Breast epithelium (tissue), 4 donors: Measurements from ENCODE around the gene HEATR9. TPM values are rescaled to one million over a fixed set of nuclear protein-coding genes. Genes with fewer than 3 reads are reported as not detected.

Experiments used
- DNase-seq, 2 donors: peaks; one replicate each; pipeline ENCODE4 v3.0.0-alpha.2; 2019; ENCODE audit warnings: low spot score in 2 of 2
- H3K27ac ChIP-seq, 2 donors: fragments of 200-600 bp; sonication (generic) in 1 of 2; one replicate each; pipeline ENCODE4 v1.5.1; 2016 to 2019; ENCODE audit warnings: mild to moderate bottlenecking in 1 of 2
- H3K27me3 ChIP-seq, 2 donors: fragments of 200-600 bp; sonication (generic) in 1 of 2; one replicate each; pipeline versions ENCODE4 v1.5.1 to v1.6.0; 2017 to 2019; ENCODE audit warnings: control low read depth in 1 of 2, mild to moderate bottlenecking in 1 of 2
- H3K36me3 ChIP-seq: fragments of 200-600 bp; one replicate; pipeline ENCODE4 v1.5.1; 2019
- H3K4me1 ChIP-seq, 2 donors: fragments of 200-600 bp; sonication (generic); one replicate each; pipeline ENCODE4 v1.5.1; 2016 to 2019; ENCODE audit warnings: control low read depth in 1 of 2
- H3K4me3 ChIP-seq, 3 donors: fragments of 200-600 bp; sonication (generic); 1 replicate in 2 of 3; 2 replicates in 1 of 3; pipeline ENCODE4 v1.5.1; 2016 to 2019; ENCODE audit warnings: mild to moderate bottlenecking in 3 of 3, moderate library complexity in 2 of 3
- H3K9me3 ChIP-seq, 2 donors: fragments of 200-600 bp; sonication (generic) in 1 of 2; one replicate each; pipeline ENCODE4 v1.5.1; 2016 to 2019; ENCODE audit warnings: control low read depth in 1 of 2
- POLR2A ChIP-seq: fragments of 450-650 bp; IDR thresholded peaks from one replicate; pipeline ENCODE4 v1.6.1; 2016; ENCODE audit warnings: antibody characterized with exemption, mild to moderate bottlenecking, moderate library complexity
- POLR2AphosphoS5 ChIP-seq, 3 donors: sonication (generic); formaldehyde crosslinking; IDR thresholded peaks; one replicate each; pipeline ENCODE4 v1.6.1; 2017; ENCODE audit warnings: antibody characterized with exemption in 3 of 3
- intact Hi-C: fragments of 100-400 bp; cut with DNase I; formaldehyde crosslinking; loops from one replicate; pipeline ENCODE4 v1.15.1; 2023; ENCODE audit warnings: low total_unique reads
- total RNA-seq, 3 donors: library from RNA; depleted of rRNA; stranded (reverse); fragments of >200 nt; gene quantifications; one replicate each; pipeline ENCODE4 v1.1.0, GENCODE V29; 2016
- TF ChIP-seq, protein P1 (sequence below), 3 donors: fragments of 450-650 bp; IDR thresholded peaks; one replicate each; pipeline ENCODE4 v1.5.1; 2016 to 2017; ENCODE audit warnings: antibody characterized with exemption in 3 of 3, mild to moderate bottlenecking in 3 of 3, moderate library complexity in 3 of 3

HEATR9 gene, protein sequence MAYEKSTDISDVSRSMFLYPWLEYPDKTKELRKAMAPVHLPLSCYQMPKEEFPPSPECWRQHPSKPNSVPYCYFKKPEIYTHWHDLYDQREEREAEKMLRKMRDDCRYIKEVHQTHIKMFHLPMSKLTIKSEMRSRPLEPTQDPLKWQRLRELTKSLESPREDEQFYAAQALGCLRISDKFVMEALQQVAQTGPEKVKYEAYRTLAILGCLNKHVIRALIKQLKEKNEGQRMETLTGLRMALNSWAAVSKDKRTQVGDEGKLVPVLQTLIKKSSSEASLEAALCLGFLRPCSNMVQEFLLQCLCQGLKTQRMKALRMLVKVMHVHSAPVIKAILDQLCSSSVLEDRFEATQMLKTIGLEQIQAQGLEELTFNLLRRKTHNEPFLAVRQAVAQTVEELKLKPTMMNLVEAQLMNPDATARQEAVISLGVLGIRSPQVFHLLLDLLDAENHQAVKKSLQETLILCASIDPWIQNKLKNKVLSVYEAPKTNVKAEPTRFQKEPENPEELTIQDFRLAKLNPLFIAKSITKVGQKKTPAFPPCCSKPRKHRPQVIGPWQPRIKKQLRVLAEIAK
- total RNA-seq: under 1 TPM in 1 of 3 donors, not detected in 2; 0.16 TPM

DNA sequence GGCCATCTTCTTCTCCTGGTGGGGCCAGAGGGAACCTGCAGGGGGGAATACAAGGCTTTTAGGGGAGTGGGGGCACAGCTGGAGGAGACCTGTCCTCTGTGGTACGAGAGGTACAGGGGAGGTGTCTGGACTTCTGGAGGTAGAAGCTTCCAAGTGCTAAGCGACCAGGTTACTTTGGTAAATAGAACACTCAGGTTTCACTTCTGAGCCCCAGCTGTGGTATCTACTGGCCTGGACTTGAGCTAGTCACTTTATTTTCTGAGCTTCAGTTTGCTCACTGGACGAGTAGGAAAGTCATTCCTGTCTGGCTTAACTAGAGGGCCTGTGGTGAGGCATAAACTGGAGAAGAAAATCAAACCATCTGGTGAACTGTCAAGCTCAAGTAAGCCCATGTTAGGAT, at the start of gene HEATR9:
TSS of gene HEATR9 (minus strand) at position 155 of the 400 bp plus-strand sequence. CDS start at position 6, 149 bp downstream.
- Histone ChIP-seq H3K9me3 (no peaks in the 10 kb centered on the region), H3K4me1 (no peaks in the 10 kb centered on the region), H3K27me3 (no peaks in the 10 kb centered on the region), H3K27ac (no peak within 1 kb of the TSS), H3K36me3 (no peaks in the 10 kb centered on the region), H3K4me3 (no peak within 1 kb of the TSS)
- intact Hi-C loops: no loop called here
- DNase-seq: no peak
- TF ChIP-seq POLR2AphosphoS5 (IDR thresholded peaks at IDR 0.05) (no peak), POLR2A (no peak)
- TF ChIP-seq, protein P1, sequence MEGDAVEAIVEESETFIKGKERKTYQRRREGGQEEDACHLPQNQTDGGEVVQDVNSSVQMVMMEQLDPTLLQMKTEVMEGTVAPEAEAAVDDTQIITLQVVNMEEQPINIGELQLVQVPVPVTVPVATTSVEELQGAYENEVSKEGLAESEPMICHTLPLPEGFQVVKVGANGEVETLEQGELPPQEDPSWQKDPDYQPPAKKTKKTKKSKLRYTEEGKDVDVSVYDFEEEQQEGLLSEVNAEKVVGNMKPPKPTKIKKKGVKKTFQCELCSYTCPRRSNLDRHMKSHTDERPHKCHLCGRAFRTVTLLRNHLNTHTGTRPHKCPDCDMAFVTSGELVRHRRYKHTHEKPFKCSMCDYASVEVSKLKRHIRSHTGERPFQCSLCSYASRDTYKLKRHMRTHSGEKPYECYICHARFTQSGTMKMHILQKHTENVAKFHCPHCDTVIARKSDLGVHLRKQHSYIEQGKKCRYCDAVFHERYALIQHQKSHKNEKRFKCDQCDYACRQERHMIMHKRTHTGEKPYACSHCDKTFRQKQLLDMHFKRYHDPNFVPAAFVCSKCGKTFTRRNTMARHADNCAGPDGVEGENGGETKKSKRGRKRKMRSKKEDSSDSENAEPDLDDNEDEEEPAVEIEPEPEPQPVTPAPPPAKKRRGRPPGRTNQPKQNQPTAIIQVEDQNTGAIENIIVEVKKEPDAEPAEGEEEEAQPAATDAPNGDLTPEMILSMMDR (IDR thresholded peaks at IDR 0.05): no peak

DNA sequence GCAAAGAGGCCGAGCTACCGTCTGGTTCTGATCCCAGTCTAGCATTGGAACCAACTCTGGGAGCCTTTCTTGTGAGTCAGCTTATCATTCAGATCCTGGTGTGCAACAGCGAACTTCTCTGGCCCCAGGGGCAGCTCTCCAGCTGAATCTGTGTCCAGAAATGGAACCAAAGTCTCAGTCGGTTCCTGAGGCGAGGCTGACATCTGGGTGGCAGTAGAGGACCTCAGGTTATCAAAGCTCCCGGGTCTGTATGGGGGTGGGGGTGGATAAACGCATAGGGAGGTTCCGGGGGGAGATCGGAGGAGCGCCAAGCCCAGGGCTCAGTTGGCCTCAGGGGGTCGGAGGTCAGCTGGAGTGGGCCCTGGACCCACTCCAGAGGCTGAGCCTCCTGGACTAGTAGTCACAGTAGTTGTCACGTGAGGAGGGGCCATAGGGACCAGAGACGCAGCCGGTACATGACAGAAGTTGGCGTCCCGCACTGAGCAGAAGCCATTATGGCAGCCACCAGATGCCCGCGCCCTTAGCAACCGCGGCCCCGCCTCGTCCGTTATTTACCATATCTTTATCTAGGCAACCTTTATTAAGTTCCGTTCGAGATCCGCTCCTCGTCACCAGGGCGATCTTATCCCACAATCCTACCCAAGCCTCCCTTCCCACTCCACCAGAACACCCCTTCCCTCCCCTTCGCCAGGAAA, 49.0 kb upstream of the HEATR9 start:
- Histone ChIP-seq H3K36me3 (no peaks in the 10 kb centered on the region), H3K4me1 (no peaks in the 10 kb centered on the region), H3K27ac (no peak overlapping the region), H3K9me3 (no peaks in the 10 kb centered on the region), H3K4me3 (no peak overlapping the region), H3K27me3 (no peaks in the 10 kb centered on the region)
- intact Hi-C loops: no loop called here
- TF ChIP-seq POLR2AphosphoS5 (IDR thresholded peaks at IDR 0.05): no peak
- TF ChIP-seq POLR2A: no peak
- TF ChIP-seq, protein P1 (IDR thresholded peaks at IDR 0.05): no peak
- no peak for DNase-seq

DNA sequence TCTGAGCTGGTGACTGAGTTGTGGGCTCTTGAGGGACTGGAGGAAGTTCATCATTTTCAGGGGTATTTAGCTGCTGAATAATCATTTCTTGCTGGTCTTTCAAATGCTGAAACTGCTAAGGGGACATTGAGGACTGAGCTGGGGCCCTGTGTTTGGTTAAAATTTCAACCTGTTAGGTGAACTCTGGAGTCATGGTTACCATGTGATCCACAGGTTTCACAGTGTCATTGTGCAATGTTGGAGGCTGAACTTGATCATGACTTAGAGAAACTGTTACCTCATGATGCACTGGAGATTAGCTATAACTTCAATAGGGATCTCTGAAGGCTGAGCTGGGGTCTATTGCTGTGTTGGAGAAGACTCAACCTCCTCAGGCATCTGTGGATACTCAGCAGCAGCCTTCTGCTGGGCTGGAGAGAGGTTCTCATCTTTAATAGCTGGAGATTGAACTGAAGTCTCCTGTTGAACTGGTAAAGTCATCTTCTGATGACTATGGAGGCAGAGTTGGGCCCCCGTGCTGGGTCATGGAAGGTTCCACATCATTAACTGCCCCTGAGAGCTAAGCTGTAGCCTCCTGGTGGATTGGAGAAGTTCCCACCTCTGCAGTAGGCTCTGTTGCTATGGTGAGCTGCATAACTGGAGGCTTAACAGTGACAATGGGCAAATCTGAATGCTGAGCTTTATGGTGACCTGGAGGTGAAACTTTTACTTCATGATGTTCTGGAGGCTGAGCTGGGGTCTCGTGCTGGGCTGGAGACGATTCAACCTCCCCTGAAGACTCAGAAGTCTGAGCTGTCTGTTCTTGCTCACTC, 46.7 kb upstream of the HEATR9 start:
- TF ChIP-seq, protein P1 (IDR thresholded peaks at IDR 0.05): no peak
- H3K4me1 ChIP-seq: no peaks in the 10 kb centered on the region
- no peak overlapping the region for H3K4me3 ChIP-seq
- no peak for DNase-seq
- intact Hi-C loops: no loop called here
- H3K27me3 ChIP-seq: no peaks in the 10 kb centered on the region
- H3K27ac ChIP-seq: no peak overlapping the region
- H3K36me3 ChIP-seq: no peaks in the 10 kb centered on the region
- no peaks in the 10 kb centered on the region for H3K9me3 ChIP-seq

DNA sequence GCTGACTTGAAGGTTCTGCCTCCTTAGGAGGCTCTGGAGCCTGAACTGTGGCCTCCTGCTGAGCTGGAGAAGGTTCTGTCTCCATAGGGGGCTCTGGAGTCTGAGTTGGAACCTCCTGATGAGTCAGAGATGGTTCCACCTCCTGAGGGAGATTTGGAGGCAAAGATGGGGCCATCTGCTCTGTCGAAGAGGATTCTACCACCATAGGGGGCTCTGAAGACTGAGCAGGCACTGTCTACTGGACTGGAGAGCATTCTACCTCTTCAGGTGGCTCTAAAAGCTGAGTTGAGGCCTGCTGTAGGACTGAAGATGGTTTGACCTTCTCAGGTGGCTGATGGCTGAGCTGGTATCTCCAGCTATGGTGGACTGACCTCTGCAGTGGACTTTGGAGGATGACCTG, 45.7 kb upstream of the HEATR9 start:
- H3K4me1 ChIP-seq: no peaks in the 10 kb centered on the region
- TF ChIP-seq, protein P1 (IDR thresholded peaks at IDR 0.05): no peak
- TF ChIP-seq POLR2A (no peak), POLR2AphosphoS5 (IDR thresholded peaks at IDR 0.05) (no peak)
- no peaks in the 10 kb centered on the region for H3K36me3 ChIP-seq
- no peaks in the 10 kb centered on the region for H3K27me3 ChIP-seq
- no peak overlapping the region for H3K4me3 ChIP-seq
- DNase-seq: no peak
- no peak overlapping the region for H3K27ac ChIP-seq
- intact Hi-C loops: no loop called here
- no peaks in the 10 kb centered on the region for H3K9me3 ChIP-seq
